Cortex of kidney (tissue), 1 donor: ENCODE data around the gene KRTAP5-5.
"Not testable (repeated sequence)": the region's sequence is repeated elsewhere in the genome, so short reads cannot be mapped to it uniquely, and the experiment has no call there.

Experiments
- DNase-seq: peaks from one replicate; lab custom pipeline; 2025; lab: John Stamatoyannopoulos, UW

The KRTAP5-5 gene

GRCh38 chr11:1642288-1643145 lies 12.9 kb downstream of the KRTAP5-5 start:
- DNase-seq = no peak

GRCh38 chr11:1643146-1643690 lies 13.6 kb downstream of the KRTAP5-5 start:
- no peak for DNase-seq

GRCh38 chr11:1644601-1645356 lies 15.2 kb downstream of the KRTAP5-5 start:
- DNase-seq = no peak

- DNase-seq = no peak
These were observed 15.8 kb downstream of the KRTAP5-5 start for GRCh38 chr11:1645357-1645821.

- DNase-seq = not testable (repeated sequence)
These were observed 17.0 kb downstream of the KRTAP5-5 start for GRCh38 chr11:1646540-1646939.

- no peak for DNase-seq
These were observed 18.5 kb downstream of the KRTAP5-5 start for GRCh38 chr11:1647901-1648652.

GRCh38 chr11:1648653-1649420 lies 19.3 kb downstream of the KRTAP5-5 start:
- no peak for DNase-seq

- no peak for DNase-seq
These were observed 20.7 kb downstream of the KRTAP5-5 start for GRCh38 chr11:1650034-1650917.

GRCh38 chr11:1650918-1651262 lies 21.3 kb downstream of the KRTAP5-5 start:
- no peak for DNase-seq

- no peak for DNase-seq
These were observed 21.9 kb downstream of the KRTAP5-5 start for GRCh38 chr11:1651411-1651980.

- DNase-seq = no peak
These were observed 22.5 kb downstream of the KRTAP5-5 start for GRCh38 chr11:1652026-1652425.

- no peak for DNase-seq
These were observed 22.8 kb downstream of the KRTAP5-5 start for GRCh38 chr11:1652442-1652770.

GRCh38 chr11:1652771-1653540 lies 23.4 kb downstream of the KRTAP5-5 start:
- DNase-seq = no peak

- no peak for DNase-seq
These were observed 24.2 kb downstream of the KRTAP5-5 start for GRCh38 chr11:1653541-1654387.

- DNase-seq = no peak
These were observed 25.0 kb downstream of the KRTAP5-5 start for GRCh38 chr11:1654388-1655167.

GRCh38 chr11:1655168-1656060 lies 25.8 kb downstream of the KRTAP5-5 start:
- no peak for DNase-seq

- DNase-seq = no peak
These were observed 26.5 kb downstream of the KRTAP5-5 start for GRCh38 chr11:1656061-1656441.
